DND-41 (cell line): Measurements from ENCODE around the gene ALDH3B1.

Experiments used
- CTCF ChIP-seq: IDR thresholded peaks from 2 replicates; pipeline ENCODE4 v1.5.1; 2012; ENCODE audit warnings: borderline replicate concordance, low read length, moderate library complexity, mild to moderate bottlenecking; ENCODE audit not compliant: poor library complexity, severe bottlenecking; ENCODE audit errors: extremely low read depth
- EZH2 ChIP-seq: IDR thresholded peaks from 3 replicates; pipeline ENCODE4 v1.6.1; 2012; ENCODE audit warnings: borderline replicate concordance, low read depth, mild to moderate bottlenecking, moderate library complexity, low read length, inconsistent platforms; ENCODE audit not compliant: severe bottlenecking

- TF ChIP-seq CTCF (no peak), EZH2 (no peak)
These were observed 28.1 kb downstream of the ALDH3B1 start for GRCh38 chr11:68038226-68038717.
